GM18526 (cell line): ENCODE measurements around the gene BBS7.
A peak's percentile ranks its signal among the peaks of the same experiment; 100 is the strongest.

Experiments
- POLR2A ChIP-seq: IDR thresholded peaks from 3 replicates; pipeline ENCODE4 v1.6.1; 2011; ENCODE audit not compliant: insufficient read length; ENCODE audit errors: extremely low read depth

BBS7 gene

GRCh38 chr4:121869841-121870822, at the start of gene BBS7:
Gene BBS7 (minus strand): TSS chr4:121870474. CDS start chr4:121870313, 161 bp downstream.
- TF ChIP-seq POLR2A: peak; percentile 79

GRCh38 chr4:121913667-121914066, 43.4 kb upstream of the BBS7 start:
- TF ChIP-seq POLR2A: no peak

GRCh38 chr4:121908346-121908745, 38.1 kb upstream of the BBS7 start:
- TF ChIP-seq POLR2A: no peak

- no peak for TF ChIP-seq POLR2A
Measured at GRCh38 chr4:121900132-121900983, 30.1 kb upstream of the BBS7 start.

GRCh38 chr4:121898150-121898549, 27.9 kb upstream of the BBS7 start:
- TF ChIP-seq POLR2A: no peak

GRCh38 chr4:121888134-121888533, 17.9 kb upstream of the BBS7 start:
- TF ChIP-seq POLR2A: no peak

- no peak for TF ChIP-seq POLR2A
Measured at GRCh38 chr4:121885115-121885514, 14.8 kb upstream of the BBS7 start.

- no peak for TF ChIP-seq POLR2A
Measured at GRCh38 chr4:121881158-121881557, 10.9 kb upstream of the BBS7 start.

- TF ChIP-seq POLR2A: no peak
Measured at GRCh38 chr4:121879135-121879534, 8.9 kb upstream of the BBS7 start.

GRCh38 chr4:121877041-121877773, 6.9 kb upstream of the BBS7 start:
- TF ChIP-seq POLR2A: no peak

GRCh38 chr4:121876070-121876469, 5.8 kb upstream of the BBS7 start:
- TF ChIP-seq POLR2A: no peak

GRCh38 chr4:121875652-121876051, 5.4 kb upstream of the BBS7 start:
- TF ChIP-seq POLR2A: no peak

GRCh38 chr4:121873604-121874003, 3.3 kb upstream of the BBS7 start:
- no peak for TF ChIP-seq POLR2A

- TF ChIP-seq POLR2A: no peak
Measured at GRCh38 chr4:121863799-121864198, 6.5 kb downstream of the BBS7 start.

- TF ChIP-seq POLR2A: no peak
Measured at GRCh38 chr4:121861426-121861825, 8.8 kb downstream of the BBS7 start.
